Liver (tissue), 3 donors: ENCODE results near the gene CADPS.

Source experiments
- CTCF ChIP-seq: fragments of 150-350 bp; IDR thresholded peaks from 2 replicates; pipeline ENCODE4 v1.5.1; 2017; ENCODE audit warnings: improper control_type of control experiment, low read depth, low read length; ENCODE audit not compliant: missing input control
- GABPA ChIP-seq, 2 donors: IDR thresholded peaks in 1 of 2; conservative IDR thresholded peaks in 1 of 2; 2 replicates each; pipeline ENCODE4 v1.6.1; 2016; ENCODE audit warnings: antibody characterized with exemption in 2 of 2, mild to moderate bottlenecking in 1 of 2, moderate library complexity in 1 of 2
- HNF4G ChIP-seq: IDR thresholded peaks from 2 replicates; pipeline ENCODE4 v1.6.1; 2016; ENCODE audit warnings: antibody characterized with exemption
- JUND ChIP-seq, 2 donors: IDR thresholded peaks; 2 replicates each; pipeline ENCODE4 v1.6.1; 2016; ENCODE audit warnings: antibody characterized with exemption in 2 of 2
- MAX ChIP-seq: IDR thresholded peaks from 2 replicates; pipeline ENCODE4 v1.6.1; 2016; ENCODE audit warnings: antibody characterized with exemption
- RAD21 ChIP-seq, 2 donors: IDR thresholded peaks; 2 replicates each; pipeline ENCODE4 v1.6.1; 2016; ENCODE audit warnings: antibody characterized with exemption in 2 of 2, mild to moderate bottlenecking in 2 of 2
- REST ChIP-seq: IDR thresholded peaks from 2 replicates; pipeline ENCODE4 v1.6.1; 2016; ENCODE audit warnings: antibody characterized with exemption, mild to moderate bottlenecking
- SP1 ChIP-seq: IDR thresholded peaks from 2 replicates; pipeline ENCODE4 v1.6.1; 2018; ENCODE audit warnings: antibody characterized with exemption, mild to moderate bottlenecking
- ZBTB33 ChIP-seq: IDR thresholded peaks from 2 replicates; pipeline ENCODE4 v1.6.1; 2016; ENCODE audit warnings: antibody characterized with exemption
- donor health status: healthy.
- donor health status: healthy.

GRCh38 chr3:62667714-62668113 lies 207.5 kb downstream of the CADPS start:
- no peak for TF ChIP-seq CTCF
- TF ChIP-seq JUND (IDR thresholded peaks at IDR 0.05), result no peak
- TF ChIP-seq GABPA (IDR thresholded peaks at IDR 0.05 in 1 of 2, conservative IDR thresholded peaks at IDR 0.05 in 1 of 2), result no peak
- TF ChIP-seq ZBTB33, result no peak
- TF ChIP-seq HNF4G, result no peak
- TF ChIP-seq RAD21 (IDR thresholded peaks at IDR 0.05), result no peak
- no peak for TF ChIP-seq SP1
- TF ChIP-seq MAX, result no peak
- TF ChIP-seq REST, result no peak
